Measurements from ENCODE around the gene RAF1.

- no peak for TF ChIP-seq CTCF (IDR thresholded peaks at IDR 0.05)
- TF ChIP-seq REST (IDR thresholded peaks at IDR 0.05; ENCODE audit: insufficient read depth in 1 of 2, low read depth in 2 of 2, low read length in 1 of 2) = no peak
- TF ChIP-seq POLR2AphosphoS5 (IDR thresholded peaks at IDR 0.05; ENCODE audit: low read depth, low read length) = no peak
These were observed 32.0 kb upstream of the RAF1 start for GRCh38 chr3:12695916-12696315.
